Fibroblast of lung (primary cell): Measurements from ENCODE around the gene APBA2. TPM values are rescaled to one million over a fixed set of nuclear protein-coding genes. Genes with fewer than 3 reads are reported as not detected.

ENCODE experiments used
- DNase-seq, 2 donors: peaks; one replicate each; pipeline versions ENCODE4 v3.0.0 to v3.0.0-alpha.2; 2010; ENCODE audit warnings: low read depth in 2 of 2
- H2AFZ ChIP-seq: 2 replicates; pipeline ENCODE4 v1.5.1; 2012; ENCODE audit warnings: low read length, control low read depth, inconsistent platforms
- H3K27ac ChIP-seq: 2 replicates; pipeline ENCODE4 v1.5.1; 2011; ENCODE audit warnings: low read length, control low read depth; ENCODE audit not compliant: insufficient read depth
- H3K27me3 ChIP-seq: 2 replicates; pipeline ENCODE4 v1.5.1; 2011; ENCODE audit warnings: mild to moderate bottlenecking, low read length; ENCODE audit not compliant: control insufficient read depth, insufficient read depth
- H3K36me3 ChIP-seq: 2 replicates; pipeline ENCODE4 v1.5.1; 2011; ENCODE audit warnings: low read length; ENCODE audit not compliant: control insufficient read depth, insufficient read depth
- H3K4me1 ChIP-seq: 2 replicates; pipeline ENCODE4 v1.5.1; 2011; ENCODE audit warnings: low read length; ENCODE audit not compliant: control insufficient read depth, insufficient read depth; ENCODE audit errors: extremely low read depth
- H3K4me2 ChIP-seq: 2 replicates; pipeline ENCODE4 v1.5.1; 2011; ENCODE audit warnings: low read length, control low read depth; ENCODE audit not compliant: insufficient read depth; ENCODE audit errors: extremely low read depth
- H3K4me3 ChIP-seq, 4 experiments: fragments of 200-600 bp in 1 of 4; sonication (generic) in 1 of 4; replicated peaks in 1 of 4; 2 replicates each; pipeline ENCODE4 v1.5.1; 2011 to 2016; ENCODE audit warnings: low read length in 4 of 4, low read depth in 3 of 4, mild to moderate bottlenecking in 3 of 4, control low read depth in 2 of 4, inconsistent platforms in 1 of 4, mixed read lengths in 1 of 4; ENCODE audit not compliant: insufficient read depth in 1 of 4; ENCODE audit errors: control extremely low read depth in 1 of 4
- H3K79me2 ChIP-seq: 2 replicates; pipeline ENCODE4 v1.5.1; 2012; ENCODE audit warnings: mild to moderate bottlenecking, low read length, inconsistent platforms; ENCODE audit not compliant: control insufficient read depth, insufficient read depth
- H3K9ac ChIP-seq: 2 replicates; pipeline ENCODE4 v1.5.1; 2011; ENCODE audit warnings: mild to moderate bottlenecking, low read length, control low read depth; ENCODE audit not compliant: insufficient read depth
- H3K9me3 ChIP-seq: 2 replicates; pipeline ENCODE4 v1.5.1; 2012; ENCODE audit warnings: low read depth, low read length; ENCODE audit not compliant: control insufficient read depth, insufficient read depth
- H4K20me1 ChIP-seq: 2 replicates; pipeline ENCODE4 v1.5.1; 2011; ENCODE audit warnings: low read length; ENCODE audit not compliant: control insufficient read depth, insufficient read depth; ENCODE audit errors: extremely low read depth
- CTCF ChIP-seq, 2 donors: IDR thresholded peaks in 1 of 2; conservative IDR thresholded peaks in 1 of 2; 1 replicate in 1 of 2; 2 replicates in 1 of 2; pipeline ENCODE4 v1.5.1; 2011 to 2012; ENCODE audit warnings: low read length in 2 of 2, control low read depth in 1 of 2, inconsistent platforms in 1 of 2, low read depth in 1 of 2, mild to moderate bottlenecking in 1 of 2
- EZH2 ChIP-seq: IDR thresholded peaks from 2 replicates; pipeline ENCODE4 v1.5.1; 2012; ENCODE audit warnings: low read length, control low read depth, mild to moderate bottlenecking; ENCODE audit errors: missing control alignments
- polyA plus RNA-seq, 2 donors: library from polyadenylated mRNA; depleted of rRNA in 1 of 2; stranded (reverse) in 1 of 2; unstranded in 1 of 2; fragments of >200 nt; gene quantifications; 2 replicates each; pipeline ENCODE4 v1.2.1, GENCODE V29; 2011 to 2012; ENCODE audit warnings: missing spikeins in 1 of 2
- total RNA-seq: library from RNA; depleted of rRNA; stranded (reverse); fragments of >200 nt; gene quantifications from 2 replicates; pipeline ENCODE4 v1.2.1, GENCODE V29; 2014

APBA2 gene
- total and polyA plus RNA-seq, 2 donors (not counting 1 experiment from before 2014, with no cell fraction given), result 9.5 to 20.3 TPM

- no peaks in the 10 kb centered on the region for H3K27me3 ChIP-seq
- H3K4me1 ChIP-seq, result no peaks in the 10 kb centered on the region
- TF ChIP-seq EZH2, result no peak
- TF ChIP-seq CTCF (conservative IDR thresholded peaks at IDR 0.05 in 1 of 2, IDR thresholded peaks at IDR 0.05 in 1 of 2; ENCODE audit: low read depth in 1 of 2, low read length in 2 of 2), result no peak
- H3K4me3 ChIP-seq, result no peak overlapping the region
- no peak overlapping the region for H3K27ac ChIP-seq
- no peak overlapping the region for H2AFZ ChIP-seq
- DNase-seq, result peak; percentile 50 to 86
- no peaks in the 10 kb centered on the region for H3K9me3 ChIP-seq
- H3K36me3 ChIP-seq, result no peaks in the 10 kb centered on the region
- H3K79me2 ChIP-seq, result no peaks in the 10 kb centered on the region
- H3K4me2 ChIP-seq, result no peak overlapping the region
- H3K9ac ChIP-seq, result no peak overlapping the region
- H4K20me1 ChIP-seq, result no peaks in the 10 kb centered on the region
These were observed 69.6 kb downstream of the APBA2 start for GRCh38 chr15:28955160-28955992.

- Histone ChIP-seq H3K9me3 (no peaks in the 10 kb centered on the region), H3K27ac (no peak overlapping the region), H3K4me1 (no peaks in the 10 kb centered on the region), H3K36me3 (no peaks in the 10 kb centered on the region), H3K9ac (no peak overlapping the region), H3K4me2 (no peak overlapping the region), H4K20me1 (no peaks in the 10 kb centered on the region), H2AFZ (no peak overlapping the region), H3K27me3 (no peaks in the 10 kb centered on the region), H3K4me3 (no peak overlapping the region), H3K79me2 (no peaks in the 10 kb centered on the region)
- peak; percentile 42 to 94 for DNase-seq
- TF ChIP-seq EZH2 (no peak), CTCF (conservative IDR thresholded peaks at IDR 0.05 in 1 of 2, IDR thresholded peaks at IDR 0.05 in 1 of 2; ENCODE audit: low read depth in 1 of 2, low read length in 2 of 2) (no peak)
These were observed 70.2 kb downstream of the APBA2 start for GRCh38 chr15:28955993-28956421.

GRCh38 chr15:28956491-28956890 is 70.7 kb downstream of the APBA2 start:
- TF ChIP-seq EZH2 (no peak), CTCF (conservative IDR thresholded peaks at IDR 0.05 in 1 of 2, IDR thresholded peaks at IDR 0.05 in 1 of 2; ENCODE audit: low read depth in 1 of 2, low read length in 2 of 2) (no peak)
- no peak for DNase-seq
- no peak overlapping the region for H3K4me3 ChIP-seq
- no peaks in the 10 kb centered on the region for H4K20me1 ChIP-seq
- no peaks in the 10 kb centered on the region for H3K79me2 ChIP-seq
- no peak overlapping the region for H3K27ac ChIP-seq
- H3K9ac ChIP-seq, result no peak overlapping the region
- H3K4me2 ChIP-seq, result no peak overlapping the region
- no peaks in the 10 kb centered on the region for H3K9me3 ChIP-seq
- no peaks in the 10 kb centered on the region for H3K4me1 ChIP-seq
- no peak overlapping the region for H2AFZ ChIP-seq
- H3K27me3 ChIP-seq, result no peaks in the 10 kb centered on the region
- no peaks in the 10 kb centered on the region for H3K36me3 ChIP-seq
